ENCODE data around the gene RBM33.

RBM33 gene

DNA sequence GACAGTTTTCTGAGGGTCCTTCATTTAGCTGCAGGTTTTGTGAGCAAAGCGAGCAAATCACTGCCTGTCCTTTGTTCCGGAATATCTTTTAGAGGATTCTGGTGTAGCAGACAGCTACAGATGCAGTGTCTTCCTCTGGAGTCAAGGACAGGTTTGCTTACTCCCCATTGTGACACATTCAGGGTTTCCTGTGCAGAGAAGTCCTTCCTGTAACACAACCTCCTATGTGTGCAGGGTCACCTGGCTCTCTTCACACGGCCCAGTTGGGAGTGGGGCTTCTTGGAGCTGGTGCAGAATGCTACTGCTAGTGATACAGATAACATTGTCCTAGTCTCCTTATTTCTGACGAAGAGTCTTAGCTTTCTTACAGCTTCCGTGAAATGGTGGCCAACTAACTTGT is 47.9 kb downstream of the RBM33 start:
- DNase-seq (ENCODE audit: low read depth), result no peak
- H3K4me3 ChIP-seq (ENCODE audit: low read depth, low read length), result no peak overlapping the region
- no peak for TF ChIP-seq CTCF (IDR thresholded peaks at IDR 0.05; ENCODE audit: low read depth, low read length, missing control alignments)

- no peak for TF ChIP-seq CTCF (IDR thresholded peaks at IDR 0.05; ENCODE audit: low read depth, low read length, missing control alignments)
- H3K4me3 ChIP-seq (ENCODE audit: low read depth, low read length), result no peak overlapping the region
- DNase-seq (ENCODE audit: low read depth), result no peak
Observed at GRCh38 chr7:155693826-155694225, 49.4 kb downstream of the RBM33 start.

- DNase-seq (ENCODE audit: low read depth), result no peak
- no peak for TF ChIP-seq CTCF (IDR thresholded peaks at IDR 0.05; ENCODE audit: low read depth, low read length, missing control alignments)
- no peak overlapping the region for H3K4me3 ChIP-seq (ENCODE audit: low read depth, low read length)
Observed at GRCh38 chr7:155694851-155695250, 50.4 kb downstream of the RBM33 start.

- no peak for DNase-seq (ENCODE audit: low read depth)
- TF ChIP-seq CTCF (IDR thresholded peaks at IDR 0.05; ENCODE audit: low read depth, low read length, missing control alignments), result no peak
- H3K4me3 ChIP-seq (ENCODE audit: low read depth, low read length), result no peak overlapping the region
Observed at GRCh38 chr7:155696747-155697146, 52.3 kb downstream of the RBM33 start.

- TF ChIP-seq CTCF (IDR thresholded peaks at IDR 0.05; ENCODE audit: low read depth, low read length, missing control alignments), result no peak
- no peak for DNase-seq (ENCODE audit: low read depth)
Observed at GRCh38 chr7:155698633-155699032, 54.2 kb downstream of the RBM33 start.

DNA sequence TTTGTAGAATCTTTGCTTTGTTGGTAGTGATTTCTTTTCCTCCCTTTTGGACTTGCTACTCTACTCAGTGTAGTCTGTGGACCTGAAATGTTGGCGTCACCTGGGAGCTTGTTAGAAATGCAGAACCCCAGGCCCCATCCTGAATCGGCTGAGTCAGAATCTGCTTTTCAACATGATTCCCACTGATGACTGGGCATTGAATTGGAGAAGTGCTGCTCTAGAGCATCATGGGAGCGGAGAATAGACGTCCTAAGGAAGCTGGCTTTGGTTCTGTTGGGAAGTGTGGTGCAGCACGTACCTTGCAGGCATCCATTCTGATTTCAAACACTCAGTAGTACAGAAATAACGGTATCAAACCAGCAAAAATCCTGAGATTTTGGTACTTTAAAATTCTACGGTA is 54.7 kb downstream of the RBM33 start:
- no peak for TF ChIP-seq CTCF (IDR thresholded peaks at IDR 0.05; ENCODE audit: low read depth, low read length, missing control alignments)
- DNase-seq (ENCODE audit: low read depth), result no peak
- no peak overlapping the region for H3K4me3 ChIP-seq (ENCODE audit: low read depth, low read length)

More at GRCh38 chr7:155698633-155699032, 54.2 kb downstream of the RBM33 start:
- H3K4me3 ChIP-seq (ENCODE audit: low read depth, low read length), result no peak overlapping the region

- H3K4me3 ChIP-seq (ENCODE audit: low read depth, low read length), result no peak overlapping the region
- DNase-seq (ENCODE audit: low read depth), result no peak
- TF ChIP-seq CTCF (IDR thresholded peaks at IDR 0.05; ENCODE audit: low read depth, low read length, missing control alignments), result no peak
Observed at GRCh38 chr7:155700847-155701246, 56.4 kb downstream of the RBM33 start.

All from GM12864 (cell line).